Stimulated activated CD8-positive, alpha-beta memory T cell treated with anti-CD3 and anti-CD28 coated beads, Interleukin-4, amount 100 ng/mL, for 1 hour (primary cell): ENCODE measurements around the gene LMF1.

Source experiments
- DNase-seq, 2 donors: peaks; one replicate each; pipeline ENCODE4 v3.0.0-alpha.2; 2020; ENCODE audit warnings: low read depth in 2 of 2, low spot score in 1 of 2

The LMF1 gene

GRCh38 chr16:1003391-1004347 is 32.9 kb upstream of the LMF1 start:
- DNase-seq, result no peak

DNA sequence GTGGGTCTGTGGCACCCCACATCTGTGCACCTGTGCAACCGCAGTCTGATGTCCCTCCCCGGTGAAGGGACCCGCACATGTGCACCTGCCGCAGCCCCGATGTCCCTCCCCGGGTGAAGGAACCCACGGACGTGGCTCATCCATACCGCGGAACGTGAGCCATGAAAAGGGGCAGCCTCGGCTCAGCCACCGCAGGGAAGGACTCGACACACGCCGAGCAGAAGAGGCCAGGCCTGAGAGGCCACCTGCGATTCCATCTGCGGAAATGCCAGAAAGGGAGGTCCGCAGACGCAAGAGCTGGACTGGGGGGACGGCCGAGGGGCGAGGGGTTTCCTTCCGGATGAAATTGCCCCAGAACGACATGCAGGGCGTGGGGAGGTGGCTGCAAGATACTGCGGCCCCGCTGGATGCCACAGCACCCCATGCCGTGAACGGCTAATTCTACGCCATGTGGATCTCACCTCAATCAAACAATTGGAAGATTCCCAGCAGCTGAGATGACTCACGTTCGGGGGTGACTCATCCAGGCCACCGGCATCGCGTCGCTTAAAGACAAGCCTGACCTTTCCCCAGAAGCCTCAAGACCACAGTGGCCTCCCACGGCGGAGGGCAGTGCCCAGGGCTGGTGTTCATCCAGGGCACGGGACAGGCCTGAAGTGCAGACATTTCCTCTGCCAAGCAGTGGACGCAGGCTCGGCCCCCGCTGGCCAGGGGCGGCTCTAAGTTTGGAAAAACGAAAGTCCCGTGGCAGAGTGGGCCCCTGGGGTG is 31.8 kb upstream of the LMF1 start:
- DNase-seq, result peak; percentile 53 to 55

DNA sequence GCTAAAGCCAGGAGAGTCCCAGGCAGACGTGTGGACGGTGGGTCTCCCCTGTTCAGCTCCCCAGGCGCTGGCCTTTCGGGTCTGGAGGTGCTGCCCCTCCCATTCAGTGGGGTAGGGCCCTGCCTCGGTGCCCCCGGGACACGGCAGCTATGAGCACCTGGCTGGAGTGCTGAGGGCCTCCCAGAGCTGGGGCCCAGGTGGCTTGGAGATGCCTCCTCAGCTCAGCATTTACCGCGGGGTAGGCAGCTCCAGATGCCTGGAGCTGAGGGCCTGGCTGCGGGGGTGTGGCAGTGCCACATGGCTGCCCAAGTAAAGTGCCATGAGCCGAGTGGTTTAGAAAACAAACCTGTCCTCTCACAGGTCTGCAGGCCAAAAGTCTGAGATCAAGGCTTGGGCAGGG is 30.3 kb upstream of the LMF1 start:
- DNase-seq, result no peak

DNA sequence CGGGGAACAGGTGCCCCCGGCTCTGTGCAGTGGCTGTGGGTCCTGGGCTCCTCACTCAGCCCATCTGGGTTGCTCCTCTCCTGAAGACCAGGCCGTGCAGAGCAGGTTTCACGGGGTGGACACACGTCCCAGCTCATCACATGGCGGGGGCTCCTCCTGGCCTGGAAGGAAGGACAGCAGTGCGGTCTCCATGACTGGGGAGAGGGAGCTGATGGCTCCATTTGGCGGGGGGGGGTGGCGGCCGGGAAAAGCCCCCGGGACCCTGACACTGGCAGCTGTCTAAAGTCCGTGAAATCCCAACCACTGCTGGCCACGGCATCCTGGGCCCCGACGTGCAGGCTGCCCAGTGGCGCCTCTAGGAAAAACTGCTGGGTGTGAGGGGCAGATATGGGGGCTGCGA is 29.8 kb upstream of the LMF1 start:
- no peak for DNase-seq

GRCh38 chr16:999677-1000076 is 28.9 kb upstream of the LMF1 start:
- DNase-seq, result no peak

GRCh38 chr16:998615-999014 is 27.8 kb upstream of the LMF1 start:
- DNase-seq, result no peak

GRCh38 chr16:998211-998610 is 27.4 kb upstream of the LMF1 start:
- DNase-seq, result no peak

DNA sequence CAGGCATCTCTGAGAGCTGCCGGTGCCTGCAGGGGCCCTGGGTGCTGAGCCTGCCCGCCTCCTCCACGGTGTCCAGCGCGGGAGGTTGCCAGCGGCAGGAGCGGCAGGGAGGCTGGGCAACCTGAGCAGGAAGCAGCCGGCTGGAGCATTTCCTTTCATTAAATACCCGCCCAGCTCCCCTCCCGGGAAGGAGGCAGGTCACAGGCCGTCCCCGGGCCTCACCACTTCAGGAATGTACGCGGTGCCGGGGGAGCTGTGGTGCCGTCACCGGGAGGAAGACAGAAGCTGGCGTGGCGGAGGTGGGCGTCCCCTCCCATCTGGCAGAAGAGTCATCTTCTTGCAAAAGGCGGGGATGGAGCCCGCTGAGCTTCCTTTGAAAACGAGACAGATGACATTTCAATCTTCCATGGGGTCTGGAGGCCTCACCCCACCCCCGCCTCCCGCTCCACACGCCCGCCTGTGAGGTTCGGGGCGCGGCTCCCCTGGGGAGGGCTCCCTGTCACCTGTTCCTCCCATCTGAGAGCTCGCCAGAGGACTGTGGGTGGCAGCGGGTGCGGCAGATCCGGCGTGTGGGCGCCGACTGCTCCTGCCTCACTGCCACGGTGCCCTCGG is 26.8 kb upstream of the LMF1 start:
- peak in 1 of 2 donors; percentile 35 for DNase-seq

- no peak for DNase-seq
These were observed 25.9 kb upstream of the LMF1 start for GRCh38 chr16:996681-997080.

GRCh38 chr16:995783-996182 is 25.0 kb upstream of the LMF1 start:
- DNase-seq, result no peak

DNA sequence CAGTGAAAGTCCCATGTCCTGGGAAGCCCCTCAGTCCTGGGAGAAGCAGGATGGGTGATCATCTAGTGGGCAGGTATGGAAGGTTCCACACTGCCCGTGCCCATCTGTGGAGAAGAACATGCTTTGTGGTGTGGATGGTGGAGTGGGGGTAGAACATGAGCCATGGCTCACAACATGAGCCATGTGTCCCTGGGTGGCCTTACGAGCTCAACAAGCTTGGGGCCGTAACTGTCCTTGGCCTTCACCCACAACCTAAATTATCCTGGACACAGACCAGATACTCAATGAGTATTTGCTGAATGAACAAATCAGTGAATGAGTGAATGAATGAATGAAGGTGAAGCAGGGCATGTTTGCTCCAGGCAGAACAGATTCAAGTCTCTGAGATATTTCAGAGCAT is 24.3 kb upstream of the LMF1 start:
- DNase-seq, result no peak

DNA sequence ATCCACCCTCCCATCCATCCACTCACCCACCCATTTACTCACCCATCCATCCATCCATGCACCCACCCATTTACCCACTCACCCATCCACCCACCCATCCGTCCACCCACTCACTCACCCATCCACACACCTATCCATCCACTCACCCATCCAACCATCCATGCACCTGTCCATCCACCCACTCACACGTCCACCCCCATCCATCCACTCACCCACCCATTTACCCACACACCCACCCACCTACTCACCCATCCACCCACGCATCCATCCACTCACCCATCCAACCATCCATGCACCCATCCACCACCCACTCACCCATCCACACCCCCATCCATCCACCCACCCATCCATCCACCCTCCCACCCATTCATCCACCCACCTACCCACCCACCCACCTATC is 22.9 kb upstream of the LMF1 start:
- no peak for DNase-seq

GRCh38 chr16:991773-992172 is 21.0 kb upstream of the LMF1 start:
- DNase-seq, result no peak

DNA sequence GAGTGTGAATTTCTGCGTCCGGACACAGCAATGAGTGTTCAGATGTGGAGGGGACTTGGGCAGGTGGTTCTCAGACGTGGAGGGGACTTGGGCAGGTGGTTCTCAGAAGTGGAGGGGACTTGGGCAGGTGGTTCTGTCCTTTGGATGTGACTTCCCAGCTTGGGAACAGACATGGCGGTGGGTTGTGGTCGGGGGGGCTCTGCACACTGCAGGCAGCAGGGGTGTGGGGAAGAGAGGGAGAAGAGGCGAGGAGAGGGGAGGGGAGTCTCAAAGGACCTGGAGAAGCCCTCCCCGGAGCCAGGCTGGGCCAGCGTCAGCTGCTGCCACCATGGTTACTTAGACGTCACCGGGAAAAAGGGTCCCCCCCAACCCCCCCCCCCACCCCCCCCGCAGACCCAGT is 20.6 kb upstream of the LMF1 start:
- no peak for DNase-seq

DNA sequence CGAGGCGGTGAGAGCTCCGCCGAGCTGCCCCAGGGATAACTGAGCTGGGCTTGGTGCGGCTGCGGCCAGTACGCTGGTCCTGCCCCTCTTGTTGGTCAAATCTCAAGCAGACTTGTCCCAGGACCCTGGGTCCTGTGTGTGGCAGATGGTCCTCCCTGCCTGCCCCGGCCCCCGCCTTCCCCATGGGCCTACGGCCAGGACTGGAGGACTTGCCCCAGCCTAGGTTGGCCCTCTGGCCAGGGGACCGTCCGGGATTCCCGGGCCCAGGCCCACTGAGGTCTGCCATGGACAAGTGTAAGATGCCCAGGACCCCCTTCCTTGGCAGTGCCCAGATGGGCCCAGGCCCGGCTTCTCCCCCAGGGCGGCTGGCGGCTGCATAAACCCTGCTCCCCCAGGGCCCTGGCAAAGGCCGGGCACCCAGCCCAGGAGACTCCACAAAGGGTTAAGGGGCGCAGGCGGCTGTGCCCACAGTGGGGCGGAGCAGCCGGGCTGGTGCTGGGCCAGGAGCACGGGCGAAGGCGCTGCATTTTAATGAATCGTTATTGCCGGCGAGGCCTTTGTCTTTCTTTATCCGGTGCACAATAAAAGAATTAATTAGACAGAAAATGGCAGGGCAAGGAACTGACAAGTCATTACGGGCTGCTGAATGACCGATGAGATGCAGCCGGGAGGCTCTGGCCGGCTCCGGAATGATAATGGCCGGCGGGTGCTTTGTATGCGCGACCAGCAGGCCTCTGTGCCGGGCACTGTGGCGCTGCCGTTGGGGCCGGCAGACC is 19.9 kb upstream of the LMF1 start:
- DNase-seq, result no peak

- DNase-seq, result no peak
These were observed 18.6 kb upstream of the LMF1 start for GRCh38 chr16:989354-989814.

DNA sequence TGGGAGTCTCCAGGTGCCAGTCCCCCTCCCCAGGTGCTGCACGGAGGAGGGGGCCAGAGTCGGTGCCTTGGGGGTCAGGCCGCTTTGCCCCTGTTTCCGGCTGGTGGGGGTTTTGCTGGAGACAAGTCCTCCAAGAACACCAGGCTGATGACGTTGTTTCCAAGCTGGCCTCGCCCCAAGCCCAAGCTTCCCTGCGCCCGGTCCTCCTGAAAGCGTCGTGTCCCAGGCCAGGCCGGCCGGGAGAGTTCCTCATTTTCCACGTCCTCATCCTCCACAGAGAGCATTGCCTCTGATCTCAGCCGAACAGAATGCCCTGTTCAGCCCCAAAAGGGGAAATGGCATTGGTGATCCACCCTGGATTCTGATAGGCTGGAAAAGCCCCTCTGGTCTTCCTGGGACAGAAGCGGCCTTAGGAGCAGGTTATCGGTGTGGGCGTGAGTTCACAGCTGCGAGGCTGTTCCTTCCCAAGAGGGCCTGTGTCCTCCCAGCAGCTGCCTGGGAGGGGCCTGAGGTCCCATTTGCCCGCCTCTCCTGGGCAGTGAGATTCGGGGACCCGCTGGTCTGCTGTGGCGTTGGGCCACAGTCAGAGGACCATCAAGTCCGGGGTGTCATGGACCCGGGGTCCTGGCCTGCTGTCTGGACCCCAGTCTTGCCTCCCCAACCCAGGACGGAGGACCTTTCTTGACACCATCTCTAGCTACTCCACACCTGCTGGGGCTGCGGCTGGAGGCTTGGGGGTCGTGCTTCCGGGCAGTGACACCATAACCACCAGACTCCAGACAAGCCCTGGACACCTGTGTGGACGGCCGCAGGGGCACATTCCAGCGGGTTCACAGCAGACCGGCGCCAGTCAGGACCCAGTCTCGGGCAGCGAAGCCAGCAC is 17.9 kb upstream of the LMF1 start:
- DNase-seq, result no peak

GRCh38 chr16:987906-988305 is 17.1 kb upstream of the LMF1 start:
- no peak for DNase-seq

DNA sequence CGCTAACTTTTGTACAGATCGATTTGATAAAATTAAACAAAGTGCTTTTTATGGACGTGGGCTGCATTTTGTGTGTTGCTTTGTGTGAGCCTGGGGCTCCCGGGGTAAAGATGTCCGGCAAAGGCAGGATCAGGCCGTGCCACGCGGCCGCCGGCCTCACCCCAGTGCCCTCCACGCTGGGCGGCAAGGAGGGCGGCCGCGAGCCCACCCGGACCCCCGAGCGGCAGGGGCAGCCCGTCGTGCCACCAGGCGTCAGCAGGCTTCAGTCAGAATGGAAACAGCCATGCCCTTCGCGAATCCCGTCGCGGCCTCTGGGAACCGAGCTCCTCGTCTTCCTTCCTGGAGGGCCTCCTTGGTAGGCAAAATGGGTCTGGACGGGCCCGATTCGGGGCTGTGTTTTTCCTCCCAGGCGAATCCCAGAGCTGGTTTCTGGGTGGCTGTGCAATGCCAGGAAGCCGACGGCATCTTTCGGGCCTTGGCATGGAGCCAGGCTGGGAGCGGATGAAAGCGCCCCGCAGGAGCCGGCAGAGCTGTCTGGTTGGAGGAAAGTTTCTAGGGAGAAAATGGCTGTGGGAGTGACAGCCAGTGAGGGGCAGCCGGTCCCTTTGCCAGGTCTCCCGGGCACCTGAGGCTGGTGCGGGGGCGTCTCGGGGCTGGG is 16.3 kb upstream of the LMF1 start:
- DNase-seq, result no peak

GRCh38 chr16:986411-986810 is 15.6 kb upstream of the LMF1 start:
- DNase-seq, result no peak
